ENCODE results near the gene LYSMD3.

The LYSMD3 gene

GRCh38 chr5:90530736-90531487 lies 1.5 kb upstream of the LYSMD3 start:
- TF ChIP-seq POLR2A (IDR thresholded peaks at IDR 0.05; ENCODE audit: extremely low read depth, insufficient read length), result no peak
- TF ChIP-seq CTCF (IDR thresholded peaks at IDR 0.05; ENCODE audit: low read depth, low read length), result no peak
- no peak for TF ChIP-seq MYC (IDR thresholded peaks at IDR 0.05; ENCODE audit: low read depth, low read length)
- H3K4me3 ChIP-seq (ENCODE audit: low read depth, low read length), result peak overlapping the region; percentile 79
- no peak for DNase-seq (ENCODE audit: low read depth)

GRCh38 chr5:90529939-90530677 lies 724 bp upstream of the LYSMD3 start:
- H3K4me3 ChIP-seq (ENCODE audit: low read depth, low read length), result peak overlapping the region; percentile 79
- DNase-seq (ENCODE audit: low read depth), result peak; percentile 83
- TF ChIP-seq MYC (IDR thresholded peaks at IDR 0.05; ENCODE audit: low read depth, low read length) (peak; percentile 40; the same call in 1 of the 2 replicates), CTCF (IDR thresholded peaks at IDR 0.05; ENCODE audit: low read depth, low read length) (peak; percentile 49), MAX (IDR thresholded peaks at IDR 0.05; ENCODE audit: low read depth, low read length) (peak; percentile 21; the same call in 1 of the 2 replicates), POLR2A (IDR thresholded peaks at IDR 0.05; ENCODE audit: extremely low read depth, insufficient read length) (no peak)

DNA sequence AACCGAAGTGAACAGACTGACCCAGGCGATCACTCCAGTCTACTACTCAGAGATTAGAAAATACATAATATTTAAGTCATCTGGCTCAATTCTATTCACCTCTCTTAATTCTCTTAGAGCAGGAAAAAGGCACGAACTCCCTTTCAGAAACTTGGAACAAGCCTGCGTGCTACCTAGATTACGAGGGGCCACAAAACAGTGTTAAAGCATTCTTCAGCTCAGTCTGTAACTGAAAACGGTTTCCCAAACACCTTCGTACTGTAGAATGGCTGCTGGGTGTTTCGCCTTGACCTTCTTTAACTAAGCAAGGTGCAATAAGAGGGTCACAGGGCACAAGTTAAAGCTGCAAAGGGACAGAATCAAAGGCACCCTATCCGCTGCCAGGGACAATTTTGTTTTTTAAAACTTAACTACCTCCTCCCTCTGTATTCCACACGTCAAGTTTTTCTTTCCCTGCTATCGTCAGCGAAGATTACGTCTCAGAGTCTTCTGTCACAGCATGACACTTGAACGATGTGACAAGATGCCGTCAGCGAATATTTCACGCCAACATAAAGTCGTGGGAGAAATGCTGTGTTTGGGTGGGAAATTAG lies 687 bp downstream of the LYSMD3 start:
- H3K4me3 ChIP-seq (ENCODE audit: low read depth, low read length), result peak overlapping the region; percentile 94
- peak; percentile 31 for DNase-seq (ENCODE audit: low read depth)
- TF ChIP-seq MYC (IDR thresholded peaks at IDR 0.05; ENCODE audit: low read depth, low read length) (no peak), MAX (IDR thresholded peaks at IDR 0.05; ENCODE audit: low read depth, low read length) (no peak), POLR2A (IDR thresholded peaks at IDR 0.05; ENCODE audit: extremely low read depth, insufficient read length) (no peak), CTCF (IDR thresholded peaks at IDR 0.05; ENCODE audit: low read depth, low read length) (no peak)

- no peak overlapping the region for H3K4me3 ChIP-seq (ENCODE audit: low read depth, low read length)
- TF ChIP-seq CTCF (IDR thresholded peaks at IDR 0.05; ENCODE audit: low read depth, low read length) (no peak), MYC (IDR thresholded peaks at IDR 0.05; ENCODE audit: low read depth, low read length) (no peak), POLR2A (IDR thresholded peaks at IDR 0.05; ENCODE audit: extremely low read depth, insufficient read length) (no peak), MAX (IDR thresholded peaks at IDR 0.05; ENCODE audit: low read depth, low read length) (no peak)
- DNase-seq (ENCODE audit: low read depth), result no peak
These were observed 10.3 kb downstream of the LYSMD3 start for GRCh38 chr5:90519081-90519480.

GRCh38 chr5:90518661-90519060 lies 10.7 kb downstream of the LYSMD3 start:
- no peak overlapping the region for H3K4me3 ChIP-seq (ENCODE audit: low read depth, low read length)
- DNase-seq (ENCODE audit: low read depth), result no peak
- TF ChIP-seq POLR2A (IDR thresholded peaks at IDR 0.05; ENCODE audit: extremely low read depth, insufficient read length) (no peak), MAX (IDR thresholded peaks at IDR 0.05; ENCODE audit: low read depth, low read length) (no peak), MYC (IDR thresholded peaks at IDR 0.05; ENCODE audit: low read depth, low read length) (no peak), CTCF (IDR thresholded peaks at IDR 0.05; ENCODE audit: low read depth, low read length) (no peak)
